Eye (tissue), 1 donor: Measurements from ENCODE around the gene CACNA1G.

Source experiments
- DNase-seq: peaks from one replicate; pipeline ENCODE4 v3.0.0-alpha.2; 2015

CACNA1G gene

DNA sequence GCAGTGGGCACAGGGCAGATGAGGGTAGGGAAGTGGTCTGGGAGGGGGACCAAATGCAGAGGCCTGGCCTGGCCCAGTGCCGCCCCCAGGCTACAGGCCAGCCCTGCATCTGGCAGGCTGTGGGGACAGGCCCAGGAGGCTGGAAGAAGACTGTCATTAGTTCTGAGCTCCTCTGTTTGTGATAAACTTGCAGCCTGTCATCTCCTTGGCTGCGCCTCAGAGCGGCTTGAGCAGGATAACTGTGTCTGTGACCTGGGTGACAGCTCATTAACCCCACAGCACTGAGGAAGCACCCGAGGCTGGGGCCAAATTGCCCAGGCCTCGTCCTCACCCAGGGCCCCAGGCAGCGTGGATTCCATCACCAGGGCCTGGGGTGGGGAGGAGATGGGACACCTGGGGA, 98.1 kb downstream of the CACNA1G start:
- DNase-seq = peak; percentile 41

DNA sequence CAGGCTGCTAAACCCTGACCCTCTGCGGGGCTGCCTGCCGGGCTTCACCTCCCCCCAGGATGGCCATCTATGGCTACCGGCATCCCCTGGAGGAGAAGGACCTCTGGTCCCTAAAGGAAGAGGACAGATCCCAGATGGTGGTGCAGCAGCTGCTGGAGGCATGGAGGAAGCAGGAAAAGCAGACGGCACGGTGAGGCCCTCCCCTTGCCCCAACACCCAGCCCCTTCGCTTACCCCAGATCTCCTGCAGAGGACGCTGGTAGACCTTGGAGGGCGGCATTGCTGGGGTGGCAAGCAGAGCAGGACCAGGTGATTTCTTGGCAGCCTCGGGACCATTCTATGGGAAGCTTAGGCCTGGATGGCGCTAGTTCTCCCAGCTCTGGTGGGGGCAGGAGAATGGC, 98.7 kb downstream of the CACNA1G start:
- DNase-seq = no peak

DNA sequence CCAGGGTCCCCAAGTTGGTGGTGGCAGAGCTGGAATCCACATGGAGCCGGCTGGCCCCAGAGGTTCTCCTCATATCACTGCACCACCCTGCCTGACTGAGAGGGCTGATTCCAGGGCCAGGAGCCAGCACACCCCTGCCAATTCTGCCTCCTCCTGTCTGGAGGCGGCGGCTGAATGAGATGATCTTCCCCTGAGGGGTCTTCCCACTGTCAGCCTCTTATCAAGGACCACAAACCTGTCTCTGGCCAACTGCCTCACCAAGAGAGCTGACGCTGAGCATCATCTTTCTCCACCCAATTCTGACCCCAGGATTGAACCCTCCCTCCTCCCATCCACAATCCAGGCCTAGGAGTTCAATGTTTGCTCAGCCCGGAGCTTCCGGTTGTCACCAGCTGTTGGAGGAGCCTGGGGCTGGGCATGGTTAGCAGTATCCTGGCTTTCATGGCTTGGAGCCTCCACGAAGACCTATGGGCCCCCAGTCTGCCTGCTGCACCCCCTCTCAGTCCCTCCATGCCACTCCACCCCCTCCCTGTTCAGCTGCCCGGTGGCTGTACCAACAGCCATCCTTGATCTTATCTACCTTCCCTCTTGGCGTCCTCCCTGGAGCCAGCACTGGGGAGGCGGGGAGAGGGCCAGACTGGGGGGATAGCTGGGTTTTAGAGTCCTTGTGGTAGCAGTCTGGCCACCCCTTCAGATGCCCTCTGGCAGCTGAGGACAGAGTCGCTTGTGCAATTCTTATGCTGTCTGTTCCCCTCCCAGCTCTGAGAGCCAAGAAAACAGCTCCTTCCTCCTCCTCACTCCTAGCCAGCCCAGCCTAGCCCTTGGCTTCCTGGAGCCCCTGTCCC, 99.7 kb downstream of the CACNA1G start:
- DNase-seq = no peak

DNA sequence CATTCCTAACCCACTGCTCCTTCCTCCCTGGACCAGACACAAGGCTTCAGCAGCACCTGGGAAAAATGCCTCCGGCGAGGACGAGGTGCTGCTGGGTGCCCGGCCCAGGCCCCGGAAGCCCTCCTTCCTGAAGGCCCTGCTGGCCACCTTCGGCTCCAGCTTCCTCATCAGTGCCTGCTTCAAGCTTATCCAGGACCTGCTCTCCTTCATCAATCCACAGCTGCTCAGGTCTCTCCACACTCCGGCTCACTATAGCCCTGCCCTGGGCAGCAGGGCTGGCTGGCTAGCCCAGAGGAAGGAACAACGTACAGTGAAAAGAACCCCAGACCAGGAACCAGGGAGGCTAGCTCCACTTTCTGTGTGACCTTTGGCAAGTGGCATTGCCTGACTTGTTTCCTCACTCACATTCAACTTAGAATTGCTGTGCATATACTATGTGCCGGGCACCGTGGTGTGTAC, 100.4 kb downstream of the CACNA1G start:
- no peak for DNase-seq

DNA sequence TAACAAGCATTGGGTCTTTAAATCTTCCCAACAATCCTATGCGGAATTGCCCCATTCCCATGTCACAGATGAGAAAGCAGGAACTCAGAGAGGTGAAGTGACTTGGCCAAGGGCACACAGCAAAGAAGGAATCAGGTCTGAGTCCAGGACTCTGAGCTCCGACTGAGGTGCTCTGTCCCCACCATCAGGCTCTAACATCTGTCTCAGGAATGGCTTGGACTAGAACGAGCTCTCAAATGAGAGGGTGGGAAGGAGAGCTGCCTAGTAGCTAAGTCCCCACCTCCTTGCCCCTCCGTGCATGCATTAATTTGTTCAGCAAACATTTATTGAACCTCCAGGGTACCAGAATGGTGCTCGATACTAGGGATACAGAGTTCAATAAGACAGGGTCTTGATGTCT, 100.8 kb downstream of the CACNA1G start:
- no peak for DNase-seq

DNA sequence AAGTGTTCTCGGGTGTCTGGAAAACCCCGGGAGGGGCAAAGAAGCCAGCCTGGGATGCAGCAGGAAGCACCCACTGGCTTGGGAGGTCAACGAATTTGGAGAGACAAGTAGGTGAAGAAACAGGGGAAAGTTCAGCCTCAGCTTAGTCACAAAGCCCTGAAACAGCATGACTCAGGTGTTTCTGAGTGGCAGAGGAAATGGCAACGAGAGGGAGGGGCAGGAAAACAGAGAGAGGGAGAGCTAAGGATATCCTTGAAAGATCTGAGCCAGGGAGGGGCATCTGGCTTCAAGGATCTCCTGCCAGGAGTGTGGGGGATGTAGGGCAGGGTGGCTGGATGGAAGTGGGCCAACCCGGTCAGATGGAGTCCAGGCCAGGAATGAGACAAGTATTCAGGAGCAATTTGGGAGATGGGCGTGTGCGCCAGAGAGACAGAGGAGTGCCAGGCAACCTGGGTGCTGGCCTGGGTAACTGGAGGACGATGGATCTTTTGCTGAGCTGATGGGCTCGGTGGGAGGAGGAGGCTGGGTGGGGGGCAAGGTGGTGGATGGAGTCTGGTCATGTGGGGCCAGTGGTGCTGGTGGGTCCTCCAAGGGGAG, 101.4 kb downstream of the CACNA1G start:
- no peak for DNase-seq

DNA sequence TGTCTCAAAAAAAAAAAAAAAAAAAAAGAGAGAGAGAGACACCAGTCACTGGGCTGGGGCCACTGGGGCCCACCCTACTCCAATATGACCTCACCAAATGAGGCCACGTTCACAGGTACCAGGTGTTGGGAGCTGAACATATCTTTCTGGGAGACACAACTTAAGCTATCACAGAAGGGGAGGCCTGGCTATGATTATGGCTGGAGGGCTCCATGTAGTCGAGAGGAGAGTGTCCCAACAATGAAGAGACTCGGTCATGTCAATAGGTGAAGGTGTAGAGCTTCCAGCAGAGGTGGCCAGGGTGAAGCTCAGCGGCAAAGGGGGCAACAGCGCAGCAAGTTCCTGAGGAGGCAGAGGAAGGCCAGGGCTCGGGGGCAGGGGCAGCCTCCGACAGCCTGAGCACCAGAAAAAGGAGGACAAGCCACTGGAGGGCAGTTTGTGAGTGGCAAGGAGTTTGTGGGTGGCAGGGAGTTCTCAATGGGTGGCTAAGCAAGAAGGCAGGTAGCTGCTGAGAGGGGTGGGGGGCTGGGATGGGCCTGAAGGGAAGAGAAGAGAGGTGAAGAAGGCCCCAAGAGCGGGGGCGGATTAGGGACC, 102.2 kb downstream of the CACNA1G start:
- DNase-seq = no peak

DNA sequence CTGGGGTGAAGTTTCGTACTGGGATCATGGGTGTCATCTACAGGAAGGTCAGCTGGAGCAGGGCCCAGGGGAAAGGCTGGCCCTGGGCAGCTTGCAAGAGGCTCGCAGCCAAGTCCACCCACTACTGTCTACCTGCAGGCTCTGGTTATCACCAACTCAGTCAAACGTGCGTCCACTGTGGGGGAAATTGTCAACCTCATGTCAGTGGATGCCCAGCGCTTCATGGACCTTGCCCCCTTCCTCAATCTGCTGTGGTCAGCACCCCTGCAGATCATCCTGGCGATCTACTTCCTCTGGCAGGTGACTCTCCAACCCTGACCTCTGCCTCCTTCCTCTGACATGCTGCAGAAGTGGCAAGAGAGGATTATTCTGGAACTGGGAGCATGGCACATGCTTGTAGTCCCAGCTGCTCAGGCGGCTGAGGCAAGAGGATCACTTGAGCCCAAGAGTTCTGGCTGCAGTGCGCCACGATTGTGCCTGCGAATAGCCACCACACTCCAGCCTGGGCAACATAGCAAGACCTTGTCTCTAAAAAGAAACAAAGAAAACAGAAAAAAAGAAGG, 103.4 kb downstream of the CACNA1G start:
- no peak for DNase-seq

DNA sequence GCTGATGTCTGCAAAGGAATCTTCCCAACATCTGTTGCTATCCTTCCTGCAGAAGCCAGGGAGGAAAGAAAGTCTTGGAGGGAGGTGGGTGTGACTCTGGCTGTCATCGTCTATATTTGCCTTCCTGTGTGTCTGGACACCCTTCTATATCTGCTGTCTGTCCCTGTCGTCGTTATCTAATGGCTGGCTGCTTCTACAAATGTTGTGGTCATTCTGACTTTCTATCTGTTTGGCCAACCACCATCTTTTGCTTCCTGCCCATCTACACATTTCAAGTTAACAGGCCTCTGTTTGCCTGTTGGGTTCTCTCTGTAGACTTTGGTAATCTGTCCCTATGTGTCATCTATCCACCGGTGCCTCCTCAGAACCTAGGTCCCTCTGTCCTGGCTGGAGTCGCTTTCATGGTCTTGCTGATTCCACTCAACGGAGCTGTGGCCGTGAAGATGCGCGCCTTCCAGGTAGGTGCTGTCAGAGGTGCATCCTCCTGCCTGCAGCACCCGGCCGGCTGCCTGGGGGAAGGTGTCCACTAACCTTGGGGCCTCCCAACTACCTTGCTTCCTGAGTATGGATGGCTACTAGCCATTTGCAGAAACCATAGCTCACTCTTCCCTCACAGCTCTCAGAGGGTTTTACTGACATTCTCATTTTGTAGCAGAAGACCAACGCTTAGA, 104.4 kb downstream of the CACNA1G start:
- DNase-seq = no peak

DNA sequence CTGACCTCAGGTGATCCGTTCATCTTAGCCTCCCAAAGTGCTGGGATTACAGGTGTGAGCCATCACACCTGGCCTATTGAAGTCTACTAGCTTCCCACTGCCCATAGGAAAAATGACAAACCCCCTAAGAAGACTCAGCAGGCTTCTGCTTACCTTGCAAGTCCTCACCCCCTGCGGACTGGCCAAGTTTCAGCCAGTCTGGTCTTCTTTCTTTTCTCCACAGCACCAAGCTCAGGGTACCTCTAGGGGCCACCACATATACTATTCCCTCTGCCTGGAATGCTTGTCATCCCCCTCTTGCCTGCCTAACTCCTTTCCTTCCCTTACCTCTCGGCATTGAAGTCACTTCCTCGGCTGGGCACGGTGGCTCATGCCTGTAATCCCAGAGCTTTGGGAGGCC, 105.3 kb downstream of the CACNA1G start:
- DNase-seq = no peak

DNA sequence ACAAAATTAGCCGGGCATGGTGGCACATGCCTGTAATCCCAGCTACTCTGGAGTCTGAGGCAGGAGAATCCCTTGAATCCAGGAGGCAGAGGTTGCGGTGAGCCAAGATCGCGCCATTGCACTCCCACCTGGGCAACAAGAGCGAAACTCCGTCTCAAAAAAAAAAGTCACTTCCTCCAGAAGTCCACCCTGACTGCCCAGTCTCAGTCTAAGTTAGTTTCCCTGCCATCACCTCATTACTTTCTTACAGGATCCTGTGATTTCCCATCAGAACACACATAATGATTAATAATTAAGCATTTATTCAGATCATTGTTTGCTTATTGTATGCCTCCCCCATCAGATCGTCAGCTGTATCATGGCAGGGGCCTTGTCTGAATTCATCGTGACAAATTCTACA, 105.8 kb downstream of the CACNA1G start:
- no peak for DNase-seq

DNA sequence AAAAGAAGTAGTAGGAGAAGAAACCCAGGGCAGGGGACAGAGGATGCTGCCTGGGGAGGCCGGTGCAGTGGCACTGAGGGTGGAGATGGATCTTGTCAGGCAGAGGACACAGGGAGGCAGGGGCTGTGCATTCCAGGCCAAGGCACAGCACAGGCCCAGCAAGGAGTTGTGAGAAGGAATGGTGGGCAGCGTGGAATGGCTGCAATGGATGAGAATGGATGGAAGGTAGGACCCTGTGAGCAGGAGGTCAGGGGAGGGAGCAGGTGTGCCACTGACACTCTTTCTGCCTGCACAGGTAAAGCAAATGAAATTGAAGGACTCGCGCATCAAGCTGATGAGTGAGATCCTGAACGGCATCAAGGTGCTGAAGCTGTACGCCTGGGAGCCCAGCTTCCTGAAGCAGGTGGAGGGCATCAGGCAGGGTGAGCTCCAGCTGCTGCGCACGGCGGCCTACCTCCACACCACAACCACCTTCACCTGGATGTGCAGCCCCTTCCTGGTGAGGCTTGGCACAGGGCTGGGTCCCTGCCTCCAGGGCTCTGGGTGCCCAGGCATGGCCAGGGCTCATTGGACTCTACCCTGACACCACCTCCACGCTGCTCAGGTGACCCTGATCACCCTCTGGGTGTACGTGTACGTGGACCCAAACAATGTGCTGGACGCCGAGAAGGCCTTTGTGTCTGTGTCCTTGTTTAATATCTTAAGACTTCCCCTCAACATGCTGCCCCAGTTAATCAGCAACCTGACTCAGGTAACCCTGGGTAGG, 106.9 kb downstream of the CACNA1G start:
- no peak for DNase-seq

DNA sequence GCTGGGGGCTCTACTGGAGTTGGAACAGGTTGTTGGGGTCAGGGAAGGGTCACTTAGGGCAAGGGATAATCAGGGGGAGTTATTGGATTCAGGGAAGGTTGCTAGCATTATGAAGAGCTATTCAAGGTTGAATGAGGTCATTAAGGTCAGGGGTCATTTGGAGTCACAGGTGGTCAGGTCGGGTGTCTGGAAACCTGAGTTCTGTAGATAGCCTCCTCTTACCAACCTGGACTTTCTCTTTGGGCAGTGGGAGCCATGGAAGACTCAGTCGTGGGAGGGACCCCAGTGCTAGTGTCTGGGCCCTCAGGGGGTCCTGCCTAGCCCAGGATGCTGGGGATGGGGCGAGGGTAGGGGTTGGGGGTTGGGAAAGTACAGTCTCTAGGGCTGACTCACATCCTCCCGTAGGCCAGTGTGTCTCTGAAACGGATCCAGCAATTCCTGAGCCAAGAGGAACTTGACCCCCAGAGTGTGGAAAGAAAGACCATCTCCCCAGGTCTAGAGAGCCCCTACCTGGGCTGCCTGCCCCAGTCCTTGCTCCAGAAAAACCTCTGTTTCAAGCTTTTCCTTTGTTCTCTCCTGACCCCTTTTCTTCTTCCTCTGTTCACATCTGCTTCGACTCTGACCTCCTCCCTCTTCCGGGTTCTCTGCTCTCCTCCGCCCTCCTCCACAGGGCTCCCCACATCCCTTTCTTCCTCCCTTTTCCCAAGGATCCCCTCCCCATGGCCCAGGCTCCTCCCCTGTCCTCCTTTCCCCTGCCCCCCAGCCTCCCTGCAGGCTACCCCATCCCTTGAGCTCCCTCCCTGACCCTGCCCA, 107.7 kb downstream of the CACNA1G start:
- no peak for DNase-seq

DNA sequence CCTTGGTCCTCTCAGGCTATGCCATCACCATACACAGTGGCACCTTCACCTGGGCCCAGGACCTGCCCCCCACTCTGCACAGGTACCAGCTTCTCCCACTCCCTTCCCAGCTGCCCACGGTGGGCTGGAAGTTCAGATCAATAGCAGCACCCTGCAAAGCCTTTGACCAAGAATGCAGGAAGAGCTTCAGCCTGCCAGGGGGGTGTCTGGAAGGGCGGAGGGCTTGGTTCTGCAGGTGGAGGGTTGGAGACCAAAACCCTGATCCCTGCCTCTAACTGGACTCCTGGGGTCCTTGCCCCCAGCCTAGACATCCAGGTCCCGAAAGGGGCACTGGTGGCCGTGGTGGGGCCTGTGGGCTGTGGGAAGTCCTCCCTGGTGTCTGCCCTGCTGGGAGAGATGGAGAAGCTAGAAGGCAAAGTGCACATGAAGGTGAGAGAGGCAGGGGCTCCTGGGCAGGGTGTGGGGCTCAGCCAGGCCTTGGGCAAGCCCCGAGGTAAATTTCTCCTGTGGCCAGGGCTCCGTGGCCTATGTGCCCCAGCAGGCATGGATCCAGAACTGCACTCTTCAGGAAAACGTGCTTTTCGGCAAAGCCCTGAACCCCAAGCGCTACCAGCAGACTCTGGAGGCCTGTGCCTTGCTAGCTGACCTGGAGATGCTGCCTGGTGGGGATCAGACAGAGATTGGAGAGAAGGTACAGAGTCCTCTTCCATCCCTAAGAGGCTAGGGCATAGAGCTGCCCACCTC, 108.5 kb downstream of the CACNA1G start:
- no peak for DNase-seq

DNA sequence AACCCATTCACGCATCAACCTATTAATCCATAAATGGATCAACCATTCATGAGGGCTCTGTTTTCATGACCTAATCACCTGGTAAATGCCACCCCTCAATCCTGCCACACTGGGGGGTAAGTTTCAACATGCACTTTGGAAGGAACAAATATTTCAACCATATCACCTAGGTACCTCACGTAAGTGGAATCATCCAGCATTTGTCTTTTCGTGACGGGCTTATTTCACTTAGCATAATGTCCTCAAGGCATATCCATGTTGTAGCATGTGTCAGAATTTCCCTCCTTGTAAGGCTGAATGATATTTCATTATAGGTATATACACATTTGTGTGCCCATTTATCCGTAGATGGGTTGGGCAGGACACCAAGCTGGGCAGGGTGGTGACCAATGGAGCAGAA, 111.6 kb downstream of the CACNA1G start:
- no peak for DNase-seq

DNA sequence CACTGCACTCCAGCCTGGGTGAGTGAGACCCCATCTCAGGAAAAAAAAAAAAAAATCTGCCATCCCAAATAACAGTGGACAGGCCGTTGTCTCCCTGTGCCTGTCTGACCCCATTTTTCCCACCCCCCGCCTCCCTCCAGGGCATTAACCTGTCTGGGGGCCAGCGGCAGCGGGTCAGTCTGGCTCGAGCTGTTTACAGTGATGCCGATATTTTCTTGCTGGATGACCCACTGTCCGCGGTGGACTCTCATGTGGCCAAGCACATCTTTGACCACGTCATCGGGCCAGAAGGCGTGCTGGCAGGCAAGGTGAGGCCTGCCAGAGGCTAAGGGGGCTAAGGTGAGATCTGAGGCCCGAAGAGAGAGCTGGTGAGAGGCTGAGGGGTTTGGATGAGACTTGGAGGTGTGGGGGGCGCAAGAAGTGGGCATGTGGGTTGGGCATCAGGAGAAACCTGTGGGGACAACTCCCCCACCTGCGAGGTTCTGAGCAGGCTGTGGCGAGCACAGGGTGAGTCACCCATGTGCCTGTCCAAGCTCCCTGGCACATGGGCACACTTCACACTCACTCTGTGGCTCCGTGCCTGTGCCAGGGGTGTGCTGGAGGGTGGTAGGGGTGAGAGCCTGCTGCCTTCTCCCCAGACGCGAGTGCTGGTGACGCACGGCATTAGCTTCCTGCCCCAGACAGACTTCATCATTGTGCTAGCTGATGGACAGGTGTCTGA, 112.5 kb downstream of the CACNA1G start:
- no peak for DNase-seq

DNA sequence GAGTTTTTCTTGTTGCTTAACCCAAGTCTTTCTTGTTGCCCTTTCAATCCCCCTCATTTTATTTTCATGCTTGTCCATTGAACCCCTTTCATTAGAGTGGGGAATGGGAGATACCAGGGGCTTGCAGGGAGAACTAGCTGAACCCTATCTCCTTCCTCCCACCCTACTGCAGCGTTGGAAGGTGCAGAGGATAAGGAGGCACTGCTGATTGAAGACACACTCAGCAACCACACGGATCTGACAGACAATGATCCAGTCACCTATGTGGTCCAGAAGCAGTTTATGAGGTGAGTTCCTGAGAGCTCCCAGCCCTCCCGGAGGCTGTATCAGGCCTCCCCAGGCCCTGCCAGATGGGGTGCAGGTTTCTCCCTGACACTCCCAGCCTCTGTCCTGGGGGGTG, 114.7 kb downstream of the CACNA1G start:
- no peak for DNase-seq

DNA sequence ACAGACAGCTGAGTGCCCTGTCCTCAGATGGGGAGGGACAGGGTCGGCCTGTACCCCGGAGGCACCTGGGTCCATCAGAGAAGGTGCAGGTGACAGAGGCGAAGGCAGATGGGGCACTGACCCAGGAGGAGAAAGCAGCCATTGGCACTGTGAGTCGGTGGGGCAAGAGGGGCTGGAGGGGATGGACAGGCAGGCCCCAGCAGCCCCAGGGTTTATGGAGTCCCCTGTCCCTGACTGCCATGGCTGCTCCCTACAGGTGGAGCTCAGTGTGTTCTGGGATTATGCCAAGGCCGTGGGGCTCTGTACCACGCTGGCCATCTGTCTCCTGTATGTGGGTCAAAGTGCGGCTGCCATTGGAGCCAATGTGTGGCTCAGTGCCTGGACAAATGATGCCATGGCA, 115.1 kb downstream of the CACNA1G start:
- no peak for DNase-seq

DNA sequence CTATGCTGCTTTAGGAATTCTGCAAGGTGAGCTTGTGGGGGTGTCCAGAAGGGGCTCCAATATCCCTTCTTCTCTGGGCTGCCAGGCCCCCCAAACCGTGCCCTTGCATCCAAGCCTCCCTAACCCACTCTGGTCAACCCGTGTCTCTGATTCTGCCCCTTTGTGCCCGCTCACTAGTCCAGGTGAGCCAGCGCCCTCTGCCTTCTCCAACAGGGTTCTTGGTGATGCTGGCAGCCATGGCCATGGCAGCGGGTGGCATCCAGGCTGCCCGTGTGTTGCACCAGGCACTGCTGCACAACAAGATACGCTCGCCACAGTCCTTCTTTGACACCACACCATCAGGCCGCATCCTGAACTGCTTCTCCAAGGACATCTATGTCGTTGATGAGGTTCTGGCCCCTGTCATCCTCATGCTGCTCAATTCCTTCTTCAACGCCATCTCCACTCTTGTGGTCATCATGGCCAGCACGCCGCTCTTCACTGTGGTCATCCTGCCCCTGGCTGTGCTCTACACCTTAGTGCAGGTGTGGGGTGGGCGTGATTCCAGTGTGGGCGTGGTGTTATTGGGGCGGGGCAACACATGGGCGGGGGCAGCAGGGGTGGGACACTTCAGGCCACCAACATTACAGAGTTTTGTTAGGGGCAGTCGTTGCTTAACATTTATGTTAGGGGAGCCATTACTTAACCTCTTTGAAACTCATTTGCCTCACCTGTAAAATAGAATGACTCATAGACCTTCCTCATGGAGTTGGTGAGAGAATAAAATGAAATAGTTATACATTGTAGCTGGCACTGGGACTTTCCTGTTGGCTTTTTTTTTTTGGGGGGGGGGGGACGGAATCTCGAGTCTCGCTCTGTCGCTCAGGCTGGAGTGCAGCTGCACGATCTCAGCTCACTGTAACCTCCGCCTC, 115.8 kb downstream of the CACNA1G start:
- no peak for DNase-seq
